K562 (cell line): ENCODE measurements around the gene ASB15. TPM values are rescaled to one million over a fixed set of nuclear protein-coding genes. Genes with fewer than 3 reads are reported as not detected.
A peak's percentile ranks its signal among the peaks of the same experiment; 100 is the strongest.

ENCODE experiments used
- CHCHD3 ChIP-seq: fragments of 250-450 bp; sonication (Bioruptor Pico); IDR thresholded peaks from 2 replicates; pipeline ENCODE4 v2.1.2; 2022; ENCODE audit warnings: mild to moderate bottlenecking
- E2F8 ChIP-seq: fragments of 450-650 bp; IDR thresholded peaks from 2 replicates; pipeline ENCODE4 v1.7.1; 2018; ENCODE audit warnings: mild to moderate bottlenecking, low read depth; ENCODE audit not compliant: partially characterized antibody
- ETS1 ChIP-seq: conservative IDR thresholded peaks from 2 replicates; pipeline ENCODE4 v1.6.1; 2011; ENCODE audit warnings: low read depth, mild to moderate bottlenecking, low read length; ENCODE audit not compliant: control insufficient read depth
- FOXM1 ChIP-seq, 2 experiments: fragments of 450-650 bp in 1 of 2; sonication (generic) in 1 of 2; formaldehyde crosslinking in 1 of 2; IDR thresholded peaks; 2 replicates each; pipeline versions ENCODE4 v1.6.1 to v1.9.0; 2017 to 2022; ENCODE audit warnings: low read depth in 2 of 2, mild to moderate bottlenecking in 2 of 2, missing genetic modification reagents in 1 of 2, moderate library complexity in 1 of 2
- FUS ChIP-seq: fragments of 200-400 bp; formaldehyde crosslinking; optimal IDR thresholded peaks from 2 replicates; pipeline ENCODE3; 2017; ENCODE audit warnings: low read depth, low read length
- GTF2E2 ChIP-seq: fragments of 200-800 bp; sonication (Bioruptor generic); IDR thresholded peaks from 2 replicates; pipeline ENCODE4 v1.6.1; 2016; ENCODE audit warnings: missing genetic modification characterization, missing compliant biosample characterization
- HSF4 ChIP-seq: fragments of 250-450 bp; sonication (Bioruptor Pico); IDR thresholded peaks from 2 replicates; pipeline ENCODE4 v2.1.2; 2022; ENCODE audit warnings: mild to moderate bottlenecking, moderate library complexity, borderline replicate concordance
- JUN ChIP-seq, 2 experiments: sonication (generic) in 1 of 2; formaldehyde crosslinking in 1 of 2; IDR thresholded peaks; 2 replicates each; pipeline versions ENCODE4 v1.6.1 to v1.8.0; 2012 to 2022; ENCODE audit warnings: borderline replicate concordance in 2 of 2, mild to moderate bottlenecking in 2 of 2, improper control_type of control experiment in 1 of 2, low read depth in 1 of 2, low read length in 1 of 2, missing genetic modification reagents in 1 of 2
- JUND ChIP-seq, 2 experiments: IDR thresholded peaks; 2 replicates in 1 of 2; 3 replicates in 1 of 2; pipeline ENCODE4 v1.6.1; 2011; ENCODE audit warnings: borderline replicate concordance in 2 of 2, low read depth in 2 of 2, low read length in 2 of 2, improper control_type of control experiment in 1 of 2, missing biosample characterization in 1 of 2, missing genetic modification characterization in 1 of 2, missing genetic modification reagents in 1 of 2
- MLX ChIP-seq, 2 experiments: fragments of 450-650 bp in 1 of 2; sonication (generic) in 1 of 2; formaldehyde crosslinking; conservative IDR thresholded peaks; 2 replicates each; pipeline versions ENCODE4 v1.4.0 to v1.8.1; 2020 to 2022; ENCODE audit warnings: mild to moderate bottlenecking in 1 of 2, missing genetic modification reagents in 1 of 2
- PTBP1 ChIP-seq: fragments of 200-400 bp; formaldehyde crosslinking; IDR thresholded peaks from 2 replicates; pipeline ENCODE4 v1.6.1; 2017; ENCODE audit warnings: low read depth, low read length
- SMC3 ChIP-seq: conservative IDR thresholded peaks from 2 replicates; pipeline ENCODE4 v1.6.1; 2011; ENCODE audit warnings: low read depth, low read length, improper control_type of control experiment; ENCODE audit not compliant: insufficient read depth
- TAF1 ChIP-seq: IDR thresholded peaks from 2 replicates; pipeline ENCODE4 v1.6.1; 2011; ENCODE audit warnings: mild to moderate bottlenecking, low read length, moderate library complexity; ENCODE audit not compliant: insufficient read depth, control insufficient read depth, severe bottlenecking; ENCODE audit errors: extremely low read depth
- USF2 ChIP-seq: sonication (generic); formaldehyde crosslinking; IDR thresholded peaks from 2 replicates; pipeline ENCODE4 v1.5.0; 2020; ENCODE audit warnings: missing genetic modification reagents
- XRCC4 ChIP-seq: IDR thresholded peaks from one replicate; pipeline ENCODE4 v1.6.1; 2011; ENCODE audit not compliant: insufficient read depth, insufficient read length; ENCODE audit errors: extremely low read depth
- ZKSCAN3 ChIP-seq: fragments of 250-450 bp; sonication (Bioruptor Pico); IDR thresholded peaks from 2 replicates; pipeline ENCODE4 v1.4.0; 2020
- ZNF146 ChIP-seq: IDR thresholded peaks from one replicate; pipeline ENCODE4 v1.6.1; 2018; ENCODE audit warnings: missing compliant biosample characterization; ENCODE audit not compliant: unreplicated experiment
- polyA plus RNA-seq, 8 experiments: library from polyadenylated mRNA; depleted of rRNA in 4 of 8; stranded (reverse) in 5 of 8; unstranded in 3 of 8; fragments of >200 nt; fragmentation: Nextera tagmentation in 2 of 8; fragmentation: Illumina TruSeq in 1 of 8; extraction: Ambion mirVana in 2 of 8; extraction: Trizol in 1 of 8; gene quantifications; 2 replicates each; pipeline versions ENCODE4 v1.2.1 to v1.2.3, GENCODE V29; 2011 to 2014; ENCODE audit warnings: inconsistent platforms in 1 of 8, missing spikeins in 1 of 8
- total RNA-seq, 7 experiments: library from RNA; depleted of rRNA in 6 of 7; stranded (reverse); fragments of >200 nt in 6 of 7; fragmentation: Illumina TruSeq in 2 of 7; extraction: Trizol in 2 of 7; gene quantifications; 2 replicates each; pipeline versions ENCODE4 v1.2.1 to v1.2.3, GENCODE V29; 2011 to 2021; ENCODE audit warnings: low replicate concordance in 1 of 7

The ASB15 gene
- total and polyA plus RNA-seq, 9 of the 15 experiments (the other 6 are each of a cell fraction or from before 2014, with no cell fraction given): 0.03 to 0.14 (median 0.04) TPM; not detected in 3

- TF ChIP-seq HSF4 (CRISPR knock-in tag) (peak; percentile 18; the same call in 1 of the 2 replicates), ZNF146 (CRISPR knock-in tag) (no peak), XRCC4 (no peak), ZKSCAN3 (CRISPR knock-in tag) (no peak), JUN (IDR thresholded peaks at IDR 0.05; ENCODE audit: borderline replicate concordance, low read depth, low read length) (peak; percentile 43; the same call in 1 of the 2 replicates), JUN (CRISPR knock-in tag; IDR thresholded peaks at IDR 0.05; ENCODE audit: borderline replicate concordance) (no peak), ETS1 (no peak), JUND (IDR thresholded peaks at IDR 0.05; ENCODE audit: borderline replicate concordance, low read depth, low read length) (peak; percentile 78), JUND (tag; IDR thresholded peaks at IDR 0.05; ENCODE audit: borderline replicate concordance, low read depth, low read length) (no peak; the same call in 2 of the 3 replicates), GTF2E2 (tag) (0 out of 2 replicates have a peak, but pooled peaks have one; percentile 34), PTBP1 (no peak), TAF1 (no peak), SMC3 (no peak), FOXM1 (IDR thresholded peaks at IDR 0.05; ENCODE audit: low read depth) (no peak), FOXM1 (CRISPR knock-in tag; IDR thresholded peaks at IDR 0.05; ENCODE audit: low read depth) (no peak), MLX (CRISPR knock-in tag; conservative IDR thresholded peaks at IDR 0.05) (no peak), E2F8 (no peak), FUS (no peak), CHCHD3 (CRISPR knock-in tag) (no peak), USF2 (CRISPR knock-in tag) (no peak)
Observed at GRCh38 chr7:123608991-123609882, 7.6 kb downstream of the ASB15 start (continued).
